GM12865 (cell line): Measurements from ENCODE around the gene DRC3.

Source experiments
- DNase-seq: peaks from one replicate; pipeline ENCODE4 v3.0.0; 2010; ENCODE audit warnings: low read depth
- H3K4me3 ChIP-seq: 2 replicates; pipeline ENCODE4 v1.5.1; 2011; ENCODE audit warnings: mild to moderate bottlenecking, low read depth, low read length, control low read depth
- CTCF ChIP-seq: IDR thresholded peaks from 2 replicates; pipeline ENCODE4 v1.5.1; 2011; ENCODE audit warnings: low read length, control low read depth, low read depth, inconsistent platforms; ENCODE audit not compliant: insufficient read depth; ENCODE audit errors: missing control alignments

DRC3 gene

DNA sequence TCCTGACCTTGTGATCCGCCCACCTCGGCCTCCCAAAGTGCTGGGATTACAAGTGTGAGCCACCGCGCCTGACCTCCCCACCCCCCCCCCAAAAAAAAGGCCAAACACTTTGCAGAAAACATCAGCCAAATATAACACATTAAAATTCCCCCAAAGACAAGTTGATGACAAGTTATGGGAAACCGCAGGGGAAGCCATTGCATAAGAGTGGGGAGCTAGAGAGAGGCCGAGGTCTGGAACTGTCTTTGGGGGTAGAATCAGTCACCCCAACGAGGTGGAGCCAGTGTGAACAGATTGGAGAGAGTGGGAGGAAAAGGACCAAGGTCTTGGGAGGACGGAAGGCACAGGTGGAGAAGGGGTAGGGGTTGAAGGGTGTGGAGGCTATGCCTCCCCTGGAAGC lies 2.8 kb downstream of the DRC3 start:
- no peak for TF ChIP-seq CTCF
- no peak for DNase-seq
- H3K4me3 ChIP-seq, result no peak overlapping the region

DNA sequence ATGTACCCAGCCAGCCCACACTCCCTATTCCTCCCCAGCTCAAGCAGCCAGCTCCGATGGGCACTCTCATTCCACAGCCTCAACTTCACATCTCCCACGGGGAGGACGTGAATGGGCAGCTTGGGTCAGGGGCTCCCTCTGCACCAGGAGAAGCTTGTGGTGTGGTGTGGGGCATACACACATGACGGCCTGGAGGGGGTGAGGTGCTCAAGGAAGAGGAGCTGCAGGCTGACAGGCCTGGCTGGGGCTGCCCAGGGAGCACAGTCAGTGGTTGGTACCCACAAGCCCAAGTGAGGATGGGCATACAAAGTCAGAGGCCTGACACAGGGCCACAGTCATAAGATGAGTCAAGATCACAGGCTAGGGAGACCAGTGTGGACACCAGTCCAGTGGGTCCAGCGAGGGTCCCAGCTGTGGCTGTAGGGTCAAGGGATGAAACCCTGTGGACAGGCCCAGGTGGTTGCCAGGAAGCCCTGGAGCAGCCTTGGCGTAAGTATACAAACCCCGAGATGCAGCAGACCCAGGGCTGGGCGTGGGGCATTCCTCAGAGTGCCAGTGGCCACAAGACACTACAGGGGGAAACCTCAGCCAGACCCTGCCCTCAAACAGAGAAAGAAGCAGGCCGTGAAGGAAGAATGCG lies 4.4 kb downstream of the DRC3 start:
- DNase-seq, result no peak
- no peak for TF ChIP-seq CTCF

DNA sequence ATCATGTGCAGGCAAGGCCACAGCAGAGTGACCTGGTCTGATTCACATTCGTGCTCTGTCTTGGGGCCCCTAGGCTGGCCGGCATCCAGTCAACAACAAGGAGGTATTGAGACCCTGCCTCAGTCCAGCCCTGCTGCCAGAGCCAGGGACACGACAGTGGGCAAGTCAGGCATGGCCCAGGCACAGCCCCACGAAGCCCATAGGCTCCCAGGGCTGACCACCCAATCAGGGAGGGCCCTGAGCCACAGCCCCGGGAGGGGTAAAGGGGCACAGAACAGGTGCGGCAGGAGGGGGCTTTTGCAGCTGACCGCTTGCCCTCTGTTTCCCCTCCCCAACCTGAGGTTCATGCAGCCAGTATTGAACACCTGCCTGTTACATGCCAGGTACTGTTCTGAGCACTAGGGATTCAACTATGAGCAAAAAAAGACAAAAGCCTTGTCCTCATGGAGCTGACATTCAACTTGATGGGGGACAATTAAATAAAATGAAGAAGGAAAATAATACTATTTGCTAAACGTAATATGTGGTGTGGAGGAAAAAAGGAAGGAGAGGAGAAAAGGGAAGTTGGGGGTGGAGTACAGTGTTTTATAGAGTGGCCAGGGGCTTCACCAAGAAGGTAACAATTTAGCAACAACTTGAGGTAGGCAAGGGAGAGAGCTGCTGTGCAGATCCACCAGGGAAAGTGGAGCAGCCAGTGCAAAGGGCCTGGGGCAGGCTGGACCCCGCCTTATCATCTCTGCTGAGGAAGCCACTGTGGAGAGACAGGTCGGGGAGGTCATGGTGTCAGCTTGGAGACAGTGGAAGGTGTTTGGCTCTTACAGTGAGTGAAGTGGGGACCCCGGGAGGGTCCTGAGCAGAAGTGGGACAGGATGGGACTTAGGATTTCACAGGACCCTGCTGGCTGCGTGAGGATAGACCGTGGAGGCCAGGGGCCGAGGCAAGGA lies 6.1 kb downstream of the DRC3 start:
- no peak overlapping the region for H3K4me3 ChIP-seq
- TF ChIP-seq CTCF, result no peak
- DNase-seq, result no peak

More for the DNA sequence above, 4.4 kb downstream of the DRC3 start:
- no peak overlapping the region for H3K4me3 ChIP-seq

GRCh38 chr17:17979778-17980177 lies 7.1 kb downstream of the DRC3 start:
- TF ChIP-seq CTCF, result no peak
- no peak overlapping the region for H3K4me3 ChIP-seq

DNA sequence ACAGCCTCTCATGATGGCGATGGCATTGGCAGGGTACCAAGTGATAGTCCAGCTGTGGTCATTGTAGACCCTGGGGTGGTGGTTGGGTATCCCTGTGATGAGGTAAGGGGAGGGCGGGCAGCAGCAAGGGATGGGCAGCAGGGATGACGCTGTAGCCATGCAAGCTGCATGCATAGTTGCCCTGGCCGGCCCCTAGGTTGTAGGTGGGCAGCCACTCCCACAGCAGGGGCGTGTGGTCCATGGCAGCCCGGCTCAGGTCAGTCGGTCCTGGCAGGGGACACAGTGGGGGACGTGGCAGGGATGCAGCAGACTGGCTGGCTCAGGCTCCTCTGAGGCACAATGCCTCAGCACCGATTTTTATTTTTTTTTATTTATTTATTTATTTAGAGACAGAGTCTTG lies 8.7 kb downstream of the DRC3 start:
- no peak for TF ChIP-seq CTCF
- DNase-seq, result no peak
- no peak overlapping the region for H3K4me3 ChIP-seq

More at GRCh38 chr17:17979778-17980177, 7.1 kb downstream of the DRC3 start:
- no peak for DNase-seq

DNA sequence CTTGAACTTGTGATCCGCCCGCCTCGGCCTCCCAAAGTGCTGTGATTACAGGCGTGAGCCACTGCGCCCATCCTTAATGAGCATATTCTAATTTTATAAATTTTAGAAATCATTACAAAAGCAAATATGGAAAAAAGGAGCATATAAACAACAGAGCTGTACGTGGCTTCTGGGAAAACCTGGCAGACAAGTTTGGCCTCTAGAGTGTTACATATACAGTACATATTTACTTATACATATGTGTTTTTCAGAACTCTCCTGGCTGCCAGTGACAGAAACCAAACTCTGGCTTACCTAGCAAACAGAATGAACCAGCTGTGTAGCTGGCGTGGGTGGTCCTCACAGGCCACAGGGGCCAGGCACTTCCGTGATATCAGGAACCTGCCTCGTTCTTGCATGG lies 10.1 kb downstream of the DRC3 start:
- no peak for TF ChIP-seq CTCF
- no peak for DNase-seq
- no peak overlapping the region for H3K4me3 ChIP-seq
